Measurements from ENCODE around the gene ZNF668.

The ZNF668 gene

GRCh38 chr16:31077592-31078396 lies 3.8 kb upstream of the ZNF668 start:
- DNase-seq (ENCODE audit: low spot score) = no peak
- in situ Hi-C loops (cut with MboI; ENCODE audit: low sequenced_read_pairs, unreplicated experiment) = no loop called here
- TF ChIP-seq, protein P1, sequence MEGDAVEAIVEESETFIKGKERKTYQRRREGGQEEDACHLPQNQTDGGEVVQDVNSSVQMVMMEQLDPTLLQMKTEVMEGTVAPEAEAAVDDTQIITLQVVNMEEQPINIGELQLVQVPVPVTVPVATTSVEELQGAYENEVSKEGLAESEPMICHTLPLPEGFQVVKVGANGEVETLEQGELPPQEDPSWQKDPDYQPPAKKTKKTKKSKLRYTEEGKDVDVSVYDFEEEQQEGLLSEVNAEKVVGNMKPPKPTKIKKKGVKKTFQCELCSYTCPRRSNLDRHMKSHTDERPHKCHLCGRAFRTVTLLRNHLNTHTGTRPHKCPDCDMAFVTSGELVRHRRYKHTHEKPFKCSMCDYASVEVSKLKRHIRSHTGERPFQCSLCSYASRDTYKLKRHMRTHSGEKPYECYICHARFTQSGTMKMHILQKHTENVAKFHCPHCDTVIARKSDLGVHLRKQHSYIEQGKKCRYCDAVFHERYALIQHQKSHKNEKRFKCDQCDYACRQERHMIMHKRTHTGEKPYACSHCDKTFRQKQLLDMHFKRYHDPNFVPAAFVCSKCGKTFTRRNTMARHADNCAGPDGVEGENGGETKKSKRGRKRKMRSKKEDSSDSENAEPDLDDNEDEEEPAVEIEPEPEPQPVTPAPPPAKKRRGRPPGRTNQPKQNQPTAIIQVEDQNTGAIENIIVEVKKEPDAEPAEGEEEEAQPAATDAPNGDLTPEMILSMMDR (IDR thresholded peaks at IDR 0.05; ENCODE audit: borderline replicate concordance, control extremely low read depth, extremely low read depth, insufficient read depth, missing control alignments) = no peak

DNA sequence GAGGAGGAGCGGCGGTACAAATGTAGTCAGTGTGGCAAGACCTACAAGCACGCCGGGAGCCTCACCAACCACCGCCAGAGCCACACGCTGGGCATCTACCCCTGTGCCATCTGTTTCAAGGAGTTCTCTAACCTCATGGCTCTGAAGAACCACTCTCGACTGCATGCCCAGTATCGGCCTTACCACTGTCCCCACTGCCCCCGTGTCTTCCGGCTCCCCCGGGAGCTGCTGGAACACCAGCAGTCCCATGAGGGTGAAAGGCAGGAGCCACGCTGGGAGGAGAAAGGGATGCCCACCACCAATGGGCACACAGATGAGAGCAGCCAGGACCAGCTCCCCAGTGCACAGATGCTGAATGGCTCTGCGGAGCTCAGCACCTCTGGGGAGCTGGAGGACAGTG lies 3.0 kb upstream of the ZNF668 start:
- in situ Hi-C loops (cut with MboI; ENCODE audit: low sequenced_read_pairs, unreplicated experiment) = no loop called here
- TF ChIP-seq, protein P1 (IDR thresholded peaks at IDR 0.05; ENCODE audit: borderline replicate concordance, control extremely low read depth, extremely low read depth, insufficient read depth, missing control alignments) = no peak
- no peak for DNase-seq (ENCODE audit: low spot score)

DNA sequence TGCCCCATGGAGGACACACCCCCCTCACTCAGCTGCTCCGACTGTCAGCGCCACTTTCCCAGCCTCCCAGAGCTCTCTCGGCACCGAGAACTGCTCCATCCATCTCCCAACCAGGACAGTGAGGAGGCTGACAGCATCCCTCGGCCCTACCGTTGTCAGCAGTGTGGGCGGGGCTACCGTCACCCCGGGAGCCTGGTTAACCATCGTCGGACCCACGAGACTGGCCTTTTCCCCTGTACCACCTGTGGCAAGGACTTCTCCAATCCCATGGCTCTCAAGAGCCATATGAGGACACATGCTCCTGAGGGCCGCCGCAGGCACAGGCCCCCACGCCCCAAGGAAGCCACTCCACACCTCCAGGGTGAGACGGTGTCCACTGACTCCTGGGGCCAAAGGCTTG lies 2.3 kb upstream of the ZNF668 start:
- no peak for DNase-seq (ENCODE audit: low spot score)
- TF ChIP-seq, protein P1 (IDR thresholded peaks at IDR 0.05; ENCODE audit: borderline replicate concordance, control extremely low read depth, extremely low read depth, insufficient read depth, missing control alignments) = no peak
- in situ Hi-C loops (cut with MboI; ENCODE audit: low sequenced_read_pairs, unreplicated experiment) = no loop called here

DNA sequence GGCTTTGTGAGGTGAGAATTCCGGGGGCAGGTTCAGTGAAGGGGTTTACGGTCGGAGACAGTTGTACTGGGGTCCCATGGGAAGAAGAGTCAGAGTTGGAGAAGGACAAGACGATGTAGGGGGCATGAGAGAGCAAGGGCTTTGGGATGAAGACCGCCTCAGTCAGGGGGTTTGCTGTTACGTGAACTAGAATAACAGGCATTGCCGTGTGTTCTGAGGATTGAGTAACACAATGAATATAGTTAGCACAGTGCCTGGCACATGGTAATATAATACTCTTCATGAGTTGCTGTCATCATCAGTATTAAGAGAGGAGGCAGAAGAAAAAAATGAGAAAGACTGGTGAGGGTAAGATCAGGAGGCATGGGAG lies 759 bp upstream of the ZNF668 start:
- in situ Hi-C loops (cut with MboI; ENCODE audit: low sequenced_read_pairs, unreplicated experiment) = no loop called here
- DNase-seq (ENCODE audit: low spot score) = no peak
- TF ChIP-seq, protein P1 (IDR thresholded peaks at IDR 0.05; ENCODE audit: borderline replicate concordance, control extremely low read depth, extremely low read depth, insufficient read depth, missing control alignments) = no peak

GRCh38 chr16:31073142-31073969 lies 684 bp downstream of the ZNF668 start:
- peak; percentile 89 for DNase-seq (ENCODE audit: low spot score)
- TF ChIP-seq, protein P1 (IDR thresholded peaks at IDR 0.05; ENCODE audit: borderline replicate concordance, control extremely low read depth, extremely low read depth, insufficient read depth, missing control alignments) = no peak
- in situ Hi-C loops (cut with MboI; ENCODE audit: low sequenced_read_pairs, unreplicated experiment) = no loop called here

DNA sequence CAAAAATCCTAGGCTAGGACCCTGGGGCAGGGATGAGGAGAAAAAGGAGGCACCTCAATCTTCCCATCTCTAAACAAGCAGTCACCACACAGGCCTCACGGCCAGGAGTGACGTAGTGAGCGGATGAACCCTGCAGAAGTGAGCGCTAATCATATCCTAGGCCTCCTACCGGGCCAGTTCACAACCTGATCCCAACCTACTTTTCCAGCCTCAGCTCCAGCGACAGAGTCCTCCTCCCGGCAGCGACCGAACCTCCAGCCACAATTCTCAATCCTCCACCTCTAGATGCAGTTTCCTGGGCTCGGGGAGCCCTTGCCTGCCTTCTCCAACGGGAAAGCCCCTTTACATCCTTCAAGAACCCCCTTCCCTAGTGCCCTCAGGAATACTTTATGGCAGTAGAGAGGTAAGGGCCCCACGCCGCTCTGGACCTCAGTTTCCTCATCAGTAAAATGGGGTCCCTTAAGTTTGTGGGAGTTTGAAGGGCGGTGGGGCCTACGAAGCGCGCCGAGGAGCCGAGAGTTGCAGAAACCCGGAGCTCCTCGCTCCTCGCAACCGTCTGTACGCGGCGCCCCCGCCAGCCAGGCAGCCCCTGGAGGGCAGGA lies 1.4 kb downstream of the ZNF668 start:
- DNase-seq (ENCODE audit: low spot score) = no peak
- in situ Hi-C loops (cut with MboI; ENCODE audit: low sequenced_read_pairs, unreplicated experiment) = no loop called here
- TF ChIP-seq, protein P1 (IDR thresholded peaks at IDR 0.05; ENCODE audit: borderline replicate concordance, control extremely low read depth, extremely low read depth, insufficient read depth, missing control alignments) = no peak
